GM12878 (cell line): ENCODE data around the gene HIVEP3.

Source experiments
- BHLHE40 ChIP-seq, 2 experiments: fragments of 450-650 bp in 1 of 2; IDR thresholded peaks; 2 replicates each; pipeline ENCODE4 v1.6.1; 2011 to 2017; ENCODE audit warnings: low read depth in 2 of 2, borderline replicate concordance in 1 of 2, improper control_type of control experiment in 1 of 2, low read length in 1 of 2, mild to moderate bottlenecking in 1 of 2
- SIN3A ChIP-seq: IDR thresholded peaks from 2 replicates; pipeline ENCODE4 v1.6.1; 2012; ENCODE audit warnings: low read depth, low read length, improper control_type of control experiment
- SUPT20H ChIP-seq: IDR thresholded peaks from 2 replicates; pipeline ENCODE4 v1.6.1; 2011; ENCODE audit warnings: low read depth, mild to moderate bottlenecking, low read length, moderate library complexity, borderline replicate concordance; ENCODE audit not compliant: control insufficient read depth
- TF ChIP-seq, protein P1 (sequence below), 3 experiments: IDR thresholded peaks in 2 of 3; conservative IDR thresholded peaks in 1 of 3; 2 replicates each; pipeline ENCODE4 v1.5.1; 2011; ENCODE audit warnings: low read depth in 3 of 3, low read length in 3 of 3, mild to moderate bottlenecking in 3 of 3, control low read depth in 2 of 3, moderate library complexity in 2 of 3, inconsistent platforms in 1 of 3, mixed read lengths in 1 of 3; ENCODE audit not compliant: control insufficient read depth in 2 of 3, insufficient read depth in 1 of 3; ENCODE audit errors: extremely low read depth in 1 of 3

DNA sequence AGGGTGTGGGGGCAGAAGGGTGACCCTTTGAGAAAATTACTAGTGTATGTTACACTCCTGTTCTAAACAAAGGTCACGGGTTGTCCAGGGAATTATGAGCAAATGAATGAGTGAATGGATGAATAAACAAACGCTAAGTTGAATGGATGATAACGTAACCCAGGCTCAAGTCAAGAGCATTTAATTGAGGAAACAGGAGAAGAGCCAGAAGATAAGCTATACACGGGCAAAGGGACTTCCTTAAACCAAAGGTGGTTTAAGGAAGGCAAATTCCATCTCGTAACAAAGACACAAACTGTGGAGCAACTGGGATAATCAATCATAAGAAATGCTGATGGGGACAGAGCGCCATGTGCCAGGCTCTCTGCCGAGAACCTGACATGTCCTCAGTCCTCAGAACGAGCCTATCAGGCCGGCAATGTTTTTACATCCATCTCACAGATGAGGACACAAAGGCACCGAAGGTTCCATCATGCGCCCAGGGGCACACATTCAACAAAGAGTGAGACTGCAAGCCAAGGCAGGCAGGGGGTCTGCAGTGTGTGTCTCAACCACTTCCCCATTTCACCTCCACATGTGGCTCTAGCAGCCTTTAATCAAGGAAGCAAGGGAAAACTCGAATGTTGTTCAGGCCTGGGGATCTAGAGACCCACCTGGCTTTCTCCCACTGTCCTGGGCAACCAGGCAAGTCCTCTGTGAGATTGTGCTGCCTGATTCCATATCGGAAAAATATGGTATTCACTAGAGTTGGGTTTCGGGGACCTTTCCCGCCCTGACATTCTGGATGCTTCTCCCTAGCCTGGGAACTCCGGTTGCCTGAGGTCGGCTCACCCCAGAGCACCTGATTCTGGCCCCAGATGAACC is 307.4 kb downstream of the HIVEP3 start:
- TF ChIP-seq SIN3A (no peak), BHLHE40 (IDR thresholded peaks at IDR 0.05; ENCODE audit: borderline replicate concordance in 1 of 2, low read depth in 2 of 2, low read length in 1 of 2) (no peak), SUPT20H (no peak)
- TF ChIP-seq, protein P1, sequence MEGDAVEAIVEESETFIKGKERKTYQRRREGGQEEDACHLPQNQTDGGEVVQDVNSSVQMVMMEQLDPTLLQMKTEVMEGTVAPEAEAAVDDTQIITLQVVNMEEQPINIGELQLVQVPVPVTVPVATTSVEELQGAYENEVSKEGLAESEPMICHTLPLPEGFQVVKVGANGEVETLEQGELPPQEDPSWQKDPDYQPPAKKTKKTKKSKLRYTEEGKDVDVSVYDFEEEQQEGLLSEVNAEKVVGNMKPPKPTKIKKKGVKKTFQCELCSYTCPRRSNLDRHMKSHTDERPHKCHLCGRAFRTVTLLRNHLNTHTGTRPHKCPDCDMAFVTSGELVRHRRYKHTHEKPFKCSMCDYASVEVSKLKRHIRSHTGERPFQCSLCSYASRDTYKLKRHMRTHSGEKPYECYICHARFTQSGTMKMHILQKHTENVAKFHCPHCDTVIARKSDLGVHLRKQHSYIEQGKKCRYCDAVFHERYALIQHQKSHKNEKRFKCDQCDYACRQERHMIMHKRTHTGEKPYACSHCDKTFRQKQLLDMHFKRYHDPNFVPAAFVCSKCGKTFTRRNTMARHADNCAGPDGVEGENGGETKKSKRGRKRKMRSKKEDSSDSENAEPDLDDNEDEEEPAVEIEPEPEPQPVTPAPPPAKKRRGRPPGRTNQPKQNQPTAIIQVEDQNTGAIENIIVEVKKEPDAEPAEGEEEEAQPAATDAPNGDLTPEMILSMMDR (IDR thresholded peaks at IDR 0.05 in 2 of 3, conservative IDR thresholded peaks at IDR 0.05 in 1 of 3; ENCODE audit: control insufficient read depth in 2 of 3, extremely low read depth in 1 of 3, insufficient read depth in 1 of 3, low read depth in 3 of 3, low read length in 3 of 3) = no peak
